Lung (tissue), 12 donors: ENCODE data around the gene TMX1. TPM values are rescaled to one million over a fixed set of nuclear protein-coding genes. Genes with fewer than 3 reads are reported as not detected.

Source experiments
- ATAC-seq: fragments of 200-7000 bp; cut with Tn5 transposase; one replicate; pipeline ENCODE4 v1.9.1; 2020; ENCODE audit warnings: moderate number of reproducible peaks; ENCODE audit not compliant: insufficient read depth, low FRiP score
- DNase-seq, 3 donors: peaks; one replicate each; pipeline ENCODE4 v3.0.0-alpha.2; 2013 to 2017
- H3K27ac ChIP-seq, 2 donors: one replicate each; pipeline ENCODE4 v1.5.1; 2013; ENCODE audit warnings: mild to moderate bottlenecking in 2 of 2, moderate library complexity in 2 of 2, control low read depth in 1 of 2, inconsistent platforms in 1 of 2, low read depth in 1 of 2, low read length in 1 of 2
- H3K27me3 ChIP-seq, 3 donors: one replicate each; pipeline ENCODE4 v1.5.1; 2013; ENCODE audit warnings: low read length in 2 of 3; ENCODE audit not compliant: control insufficient read depth in 3 of 3, insufficient read depth in 3 of 3
- H3K36me3 ChIP-seq, 4 donors: one replicate each; pipeline ENCODE4 v1.5.1; 2013; ENCODE audit warnings: low read length in 4 of 4, mild to moderate bottlenecking in 1 of 4, moderate library complexity in 1 of 4; ENCODE audit not compliant: control insufficient read depth in 4 of 4, insufficient read depth in 4 of 4
- H3K4me1 ChIP-seq, 5 donors: one replicate each; pipeline ENCODE4 v1.5.1; 2013; ENCODE audit warnings: low read length in 5 of 5, mild to moderate bottlenecking in 2 of 5, moderate library complexity in 1 of 5; ENCODE audit not compliant: control insufficient read depth in 5 of 5, insufficient read depth in 5 of 5
- H3K4me3 ChIP-seq: one replicate; pipeline ENCODE4 v1.5.1; 2013; ENCODE audit warnings: mild to moderate bottlenecking, control low read depth, moderate library complexity
- H3K9ac ChIP-seq, 2 donors: one replicate each; pipeline ENCODE4 v1.5.1; 2013; ENCODE audit warnings: low read length in 2 of 2, control low read depth in 1 of 2; ENCODE audit not compliant: insufficient read depth in 1 of 2
- H3K9me3 ChIP-seq, 4 donors: one replicate each; pipeline ENCODE4 v1.5.1; 2013; ENCODE audit warnings: low read length in 3 of 4, mild to moderate bottlenecking in 1 of 4, moderate library complexity in 1 of 4; ENCODE audit not compliant: control insufficient read depth in 4 of 4, insufficient read depth in 3 of 4
- WGBS, 2 donors: extraction: QIAGEN DNeasy Blood & Tissue Kit; methylation state at CpG; one replicate each; pipeline ENCODE4 v1.1.7; 2013; 5-methylcytosine and 5-hydroxymethylcytosine counted together
- polyA plus RNA-seq, 2 donors: library from polyadenylated mRNA; stranded (reverse); fragments of 200-250 nt; gene quantifications; one replicate each; pipeline ENCODE4 v1.2.1, GENCODE V29; 2013
- total RNA-seq, 2 donors: library from RNA; depleted of rRNA in 1 of 2; stranded (reverse); fragments of >200 nt in 1 of 2; gene quantifications; one replicate each; pipeline ENCODE4 v1.2.1, GENCODE V29; 2014 to 2021
- TF ChIP-seq, protein P1 (sequence below): IDR thresholded peaks from 2 replicates; pipeline ENCODE4 v1.5.1; 2012; ENCODE audit warnings: mild to moderate bottlenecking; ENCODE audit errors: control extremely low read depth, extremely low read depth
- donor health status: control.
- donor health status: control.
- donor health status: Bipolar disorder and iron deficiency.
- donor health status: healthy.
- donor health status: DM: yes; HTN: yes; CAD: no.

TMX1 gene
- total and polyA plus RNA-seq, 4 donors: 6.8 to 31.7 (median 26.3) TPM

- DNase-seq: no peak
- Histone ChIP-seq H3K4me1 (peaks cover 0 to 17% (median 0%) of the 10 kb centered on the region in 5 donors), H3K27ac (no peak overlapping the region), H3K9me3 (no peaks in the 10 kb centered on the region), H3K4me3 (no peak overlapping the region), H3K27me3 (no peaks in the 10 kb centered on the region), H3K36me3 (peaks cover 7 to 28% (median 19%) of the 10 kb centered on the region in 4 donors), H3K9ac (no peak overlapping the region)
- ATAC-seq: no peak
- WGBS, 2 donors: 61% methylated on average over 4 of the region's 4 CpGs
- TF ChIP-seq, protein P1, sequence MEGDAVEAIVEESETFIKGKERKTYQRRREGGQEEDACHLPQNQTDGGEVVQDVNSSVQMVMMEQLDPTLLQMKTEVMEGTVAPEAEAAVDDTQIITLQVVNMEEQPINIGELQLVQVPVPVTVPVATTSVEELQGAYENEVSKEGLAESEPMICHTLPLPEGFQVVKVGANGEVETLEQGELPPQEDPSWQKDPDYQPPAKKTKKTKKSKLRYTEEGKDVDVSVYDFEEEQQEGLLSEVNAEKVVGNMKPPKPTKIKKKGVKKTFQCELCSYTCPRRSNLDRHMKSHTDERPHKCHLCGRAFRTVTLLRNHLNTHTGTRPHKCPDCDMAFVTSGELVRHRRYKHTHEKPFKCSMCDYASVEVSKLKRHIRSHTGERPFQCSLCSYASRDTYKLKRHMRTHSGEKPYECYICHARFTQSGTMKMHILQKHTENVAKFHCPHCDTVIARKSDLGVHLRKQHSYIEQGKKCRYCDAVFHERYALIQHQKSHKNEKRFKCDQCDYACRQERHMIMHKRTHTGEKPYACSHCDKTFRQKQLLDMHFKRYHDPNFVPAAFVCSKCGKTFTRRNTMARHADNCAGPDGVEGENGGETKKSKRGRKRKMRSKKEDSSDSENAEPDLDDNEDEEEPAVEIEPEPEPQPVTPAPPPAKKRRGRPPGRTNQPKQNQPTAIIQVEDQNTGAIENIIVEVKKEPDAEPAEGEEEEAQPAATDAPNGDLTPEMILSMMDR: no peak
These were observed 6.0 kb downstream of the TMX1 start for GRCh38 chr14:51246032-51246431.

DNA sequence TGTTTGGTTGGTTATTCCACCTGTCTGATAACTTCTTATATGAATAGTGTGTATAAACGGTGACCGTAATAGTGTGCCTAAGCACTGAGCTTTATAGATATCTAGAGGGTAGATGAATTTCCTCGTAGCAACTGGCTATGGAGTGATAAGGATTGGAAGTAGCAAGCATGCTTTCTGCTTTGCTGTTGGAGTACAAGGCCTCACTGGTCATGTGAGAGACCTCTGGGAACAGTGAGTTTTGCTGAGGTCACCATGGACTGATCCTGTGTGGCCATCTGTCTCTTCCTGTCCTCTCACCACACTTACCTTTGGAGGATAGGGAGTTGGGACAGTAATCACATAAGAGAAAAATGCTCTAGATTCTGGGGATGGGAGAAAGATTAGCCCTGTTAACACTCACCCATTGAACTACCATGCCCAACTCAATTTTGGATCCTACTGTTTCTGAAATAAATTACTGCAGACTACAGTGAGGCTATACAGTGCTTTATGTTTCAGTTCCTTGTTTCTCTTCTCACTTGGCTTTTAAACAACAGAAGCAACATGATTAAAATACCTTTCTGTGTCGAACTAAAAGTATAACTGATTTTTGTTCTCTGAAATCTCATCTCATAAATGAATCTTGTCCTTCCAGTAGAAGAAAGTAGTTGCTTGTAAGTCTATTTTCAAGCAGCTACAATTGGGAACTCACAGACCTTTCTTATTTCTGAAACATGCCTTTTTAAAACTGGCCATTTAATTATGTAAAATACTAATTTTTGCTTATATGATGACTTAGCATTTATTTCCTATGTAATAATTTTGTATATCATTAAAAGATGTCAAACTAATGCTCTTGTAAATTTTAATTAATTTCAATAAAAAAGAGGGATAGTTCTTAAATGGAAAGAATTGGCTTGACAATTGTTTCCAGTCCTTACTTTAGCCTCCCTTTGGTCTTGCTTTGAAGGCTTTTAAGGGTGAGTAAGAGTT lies 8.3 kb downstream of the TMX1 start:
- whole genome bisulfite sequencing, 2 donors: 88 to 89% methylated on average over 4 of the region's 4 CpGs
- no peak for ATAC-seq

DNA sequence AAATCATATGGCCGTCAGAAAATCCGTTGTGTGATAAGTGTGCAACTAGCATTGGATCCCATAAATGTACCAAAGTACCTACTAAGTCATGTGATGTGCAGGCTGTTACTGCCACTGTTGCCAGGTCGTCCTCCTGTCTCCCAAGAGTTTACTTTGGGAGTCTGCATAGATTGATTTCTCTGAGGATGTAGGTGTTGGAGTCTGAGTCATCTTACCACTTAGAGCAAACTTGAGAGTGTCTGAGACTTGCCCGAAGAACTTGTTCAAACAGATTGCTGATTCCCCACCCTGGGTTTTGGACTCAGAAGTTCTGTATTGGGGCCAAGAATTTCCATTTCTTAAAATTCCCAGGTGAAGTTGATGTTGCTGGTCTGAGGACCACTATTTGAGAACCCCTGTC lies 11.4 kb downstream of the TMX1 start:
- ATAC-seq: peak; percentile 41
- 79 to 93% methylated on average over 4 of the region's 4 CpGs for WGBS, 2 donors
- Histone ChIP-seq H3K4me1 (no peaks in the 10 kb centered on the region), H3K9ac (no peak overlapping the region), H3K27me3 (no peaks in the 10 kb centered on the region), H3K36me3 (peaks cover 12 to 38% (median 22%) of the 10 kb centered on the region in 4 donors), H3K4me3 (no peak overlapping the region), H3K27ac (no peak overlapping the region), H3K9me3 (no peaks in the 10 kb centered on the region)
- TF ChIP-seq, protein P1: no peak
- DNase-seq: no peak

More for the DNA sequence above, 8.3 kb downstream of the TMX1 start:
- H3K4me1 ChIP-seq: no peaks in the 10 kb centered on the region
- H3K36me3 ChIP-seq: peaks cover 12 to 39% (median 29%) of the 10 kb centered on the region in 4 donors
- no peak overlapping the region for H3K4me3 ChIP-seq
- no peak for DNase-seq
- H3K27me3 ChIP-seq: no peaks in the 10 kb centered on the region
- H3K9ac ChIP-seq: no peak overlapping the region
- H3K9me3 ChIP-seq: no peaks in the 10 kb centered on the region
- TF ChIP-seq, protein P1: no peak
- no peak overlapping the region for H3K27ac ChIP-seq
